Measurements from ENCODE around the gene KEAP1.
"Not testable (repeated sequence)": the region's sequence is repeated elsewhere in the genome, so short reads cannot be mapped to it uniquely, and the experiment has no call there.

Gene KEAP1

GRCh38 chr19:10503002-10503789, at the start of gene KEAP1:
KEAP1 (minus strand) TSS chr19:10503356; CDS start chr19:10500033, 3,323 bp downstream.
- peak; percentile 78 for DNase-seq (ENCODE audit: low spot score)

GRCh38 chr19:10552510-10553053, 49.4 kb upstream of the KEAP1 start:
- DNase-seq (ENCODE audit: low spot score): peak; percentile 72

DNA sequence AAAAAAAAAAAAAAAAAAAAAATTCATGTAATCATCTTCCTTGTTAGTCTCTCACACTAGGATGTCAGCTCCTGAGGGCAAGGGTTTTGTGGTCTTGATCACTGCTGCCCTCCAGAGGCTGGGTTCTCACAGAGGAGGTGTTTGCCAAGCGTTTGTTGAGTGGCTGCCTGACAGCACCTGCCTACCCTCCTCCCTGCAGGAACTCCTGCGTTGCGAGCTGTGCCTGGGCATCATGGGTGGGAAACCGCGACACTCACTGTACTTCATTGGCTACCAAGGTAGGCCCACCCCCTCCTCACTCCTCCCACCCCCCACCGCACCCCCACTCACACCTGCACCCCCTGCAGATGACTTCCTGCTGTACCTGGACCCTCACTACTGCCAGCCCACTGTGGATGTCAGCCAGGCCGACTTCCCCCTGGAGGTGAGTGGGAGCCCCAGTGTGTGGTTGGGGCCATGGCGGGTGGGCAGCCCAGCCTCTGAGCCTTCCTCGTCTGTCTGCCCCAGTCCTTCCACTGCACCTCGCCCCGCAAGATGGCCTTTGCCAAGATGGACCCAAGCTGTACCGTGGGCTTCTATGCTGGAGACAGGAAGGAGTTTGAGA, 48.6 kb upstream of the KEAP1 start:
- DNase-seq (ENCODE audit: low spot score): peak; percentile 71

DNA sequence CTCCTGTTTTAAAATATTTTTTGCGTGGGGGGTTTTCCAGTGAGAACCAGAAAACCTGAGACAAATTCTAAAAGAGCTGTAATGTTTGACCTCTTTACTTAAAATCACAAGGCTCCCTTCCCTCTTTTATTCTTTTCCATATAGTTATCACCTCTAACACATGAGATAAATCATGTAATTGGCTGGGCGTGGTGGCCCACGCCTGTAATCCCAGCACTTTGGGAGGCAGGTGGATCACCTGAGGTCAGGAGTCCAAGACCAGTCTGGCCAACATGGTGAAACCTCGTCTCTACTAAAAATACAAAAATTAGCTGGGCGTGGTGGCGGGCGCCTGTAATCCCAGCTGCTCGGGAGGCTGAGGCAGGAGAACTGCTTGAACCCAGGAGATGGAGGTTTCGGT, 47.9 kb upstream of the KEAP1 start:
- not testable (repeated sequence) for DNase-seq (ENCODE audit: low spot score)

GRCh38 chr19:10550336-10550735, 47.2 kb upstream of the KEAP1 start:
- DNase-seq (ENCODE audit: low spot score): no peak

- no peak for DNase-seq (ENCODE audit: low spot score)
These were observed 46.6 kb upstream of the KEAP1 start for GRCh38 chr19:10549733-10550132.

GRCh38 chr19:10548746-10549276, 45.7 kb upstream of the KEAP1 start:
- DNase-seq (ENCODE audit: low spot score): no peak

GRCh38 chr19:10546817-10547216, 43.7 kb upstream of the KEAP1 start:
- DNase-seq (ENCODE audit: low spot score): no peak

GRCh38 chr19:10544753-10545251, 41.6 kb upstream of the KEAP1 start:
- DNase-seq (ENCODE audit: low spot score): no peak

DNA sequence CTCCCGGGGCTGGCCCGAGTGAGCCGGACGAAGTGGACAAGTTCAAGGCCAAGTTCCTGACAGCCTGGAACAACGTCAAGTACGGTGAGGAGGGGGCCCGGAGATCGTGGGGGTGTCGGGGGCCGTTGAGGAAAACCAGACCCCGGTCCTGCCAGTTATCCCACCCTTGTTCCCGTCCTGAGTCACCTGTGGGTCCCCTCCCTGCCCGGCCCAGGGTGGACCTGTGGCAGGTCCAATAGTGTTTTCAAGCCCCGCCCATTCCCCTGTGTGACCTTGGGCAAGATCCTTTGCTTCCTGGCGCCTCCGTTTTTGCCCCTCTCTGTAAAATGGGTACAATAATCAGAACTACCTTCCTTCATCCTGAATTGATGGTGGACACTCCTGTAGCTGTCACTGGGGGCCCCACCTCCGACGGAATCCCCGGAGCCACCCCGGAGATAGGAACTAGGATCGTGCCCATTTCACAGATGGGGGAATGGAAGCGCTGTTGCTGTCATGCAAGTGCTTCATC, 41.1 kb upstream of the KEAP1 start:
- DNase-seq (ENCODE audit: low spot score): no peak

- DNase-seq (ENCODE audit: low spot score): peak; percentile 99
These were observed 40.5 kb upstream of the KEAP1 start, which contains the start of gene ATG4D for GRCh38 chr19:10543420-10544241. ATG4D (plus strand) TSS chr19:10543904; CDS start chr19:10544091, 187 bp downstream.

GRCh38 chr19:10543059-10543419, 39.9 kb upstream of the KEAP1 start:
- no peak for DNase-seq (ENCODE audit: low spot score)

- DNase-seq (ENCODE audit: low spot score): not testable (repeated sequence)
These were observed 35.9 kb upstream of the KEAP1 start for GRCh38 chr19:10539016-10539415.

- DNase-seq (ENCODE audit: low spot score): no peak
These were observed 35.2 kb upstream of the KEAP1 start for GRCh38 chr19:10538204-10538983.

DNA sequence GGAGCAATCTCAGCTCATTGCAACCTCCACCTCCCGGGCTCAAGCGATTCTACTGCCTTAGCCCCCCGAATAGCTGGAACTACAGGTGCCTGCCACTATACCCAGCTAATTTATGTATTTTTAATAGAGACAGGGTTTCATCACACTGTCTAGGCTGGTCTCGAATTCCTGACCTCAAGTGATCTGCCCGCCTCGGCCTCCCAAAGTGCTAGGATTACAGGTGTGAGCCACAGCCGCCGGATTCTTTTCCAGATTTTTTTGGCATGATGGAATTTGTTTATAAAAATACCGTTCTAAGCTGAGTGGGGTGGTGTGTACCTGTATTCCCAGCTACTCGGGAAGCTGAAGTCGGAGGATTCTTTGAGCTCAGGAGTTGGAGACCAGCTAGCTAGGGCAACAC, 34.5 kb upstream of the KEAP1 start:
- no peak for DNase-seq (ENCODE audit: low spot score)

DNA sequence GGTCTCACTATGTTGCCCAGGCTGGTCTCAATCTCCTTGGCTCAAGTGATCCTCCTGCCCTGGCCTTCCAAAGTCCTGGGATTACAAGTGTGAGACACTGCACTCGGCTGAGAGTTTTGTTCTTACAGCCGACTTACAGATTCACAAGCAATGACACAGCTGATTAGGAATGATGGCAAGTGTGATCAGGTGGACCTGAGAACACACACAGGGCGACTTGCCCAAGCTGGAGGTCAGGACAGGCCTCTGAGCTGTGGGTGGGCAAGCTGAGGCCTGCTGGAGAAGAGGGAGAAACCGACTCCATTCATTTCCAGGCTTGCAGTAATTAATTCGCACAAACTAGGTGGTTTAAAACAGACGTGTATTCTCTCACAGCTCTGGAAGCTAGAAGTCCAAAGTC, 32.5 kb upstream of the KEAP1 start:
- no peak for DNase-seq (ENCODE audit: low spot score)

GRCh38 chr19:10533646-10534386, 30.7 kb upstream of the KEAP1 start:
- DNase-seq (ENCODE audit: low spot score): no peak

GRCh38 chr19:10532457-10532856, 29.3 kb upstream of the KEAP1 start:
- DNase-seq (ENCODE audit: low spot score): no peak

DNA sequence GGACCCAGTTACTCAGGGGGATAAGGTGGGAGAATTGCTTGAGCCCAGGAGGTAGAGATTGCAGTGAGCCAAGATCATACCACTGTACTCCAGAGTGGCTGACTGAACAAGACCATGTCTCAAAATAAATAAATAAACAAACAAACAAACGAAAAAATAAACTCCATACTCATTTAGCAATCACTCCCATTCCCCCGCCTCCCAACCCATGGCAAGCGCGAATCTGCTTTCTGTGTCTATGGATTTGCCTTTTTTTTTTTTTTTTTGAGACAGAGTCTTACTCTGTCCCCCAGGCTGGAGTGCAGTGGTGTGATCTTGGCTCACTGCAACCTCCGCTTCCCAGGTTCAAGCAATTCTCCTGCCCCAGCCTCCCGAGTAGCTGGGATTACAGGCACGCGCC, 23.7 kb upstream of the KEAP1 start:
- DNase-seq (ENCODE audit: low spot score): not testable (repeated sequence)

GRCh38 chr19:10525636-10526035, 22.5 kb upstream of the KEAP1 start:
- no peak for DNase-seq (ENCODE audit: low spot score)

All from D341Med (cell line).